H1 (cell line): ENCODE data around the gene ANKH. TPM values are rescaled to one million over a fixed set of nuclear protein-coding genes. Genes with fewer than 3 reads are reported as not detected.

ENCODE experiments used
- CTCF ChIA-PET: fragments of 300-600 bp; sonication (Branson Sonifier 250); formaldehyde crosslinking; loops from one replicate; lab custom pipeline; 2021; ENCODE audit not compliant: partially characterized antibody; lab: Charles Lee
- POLR2A ChIA-PET: fragments of 300-600 bp; sonication (Branson Sonifier 250); formaldehyde crosslinking; loops from one replicate; lab custom pipeline; 2021; ENCODE audit warnings: inconsistent platforms; ENCODE audit not compliant: partially characterized antibody; lab: Charles Lee
- DNase-seq, 2 experiments: peaks; one replicate each; pipeline versions ENCODE4 v3.0.0 to v3.0.0-alpha.2; 2010 to 2022; ENCODE audit warnings: low spot score in 2 of 2, low read depth in 1 of 2, mixed read lengths in 1 of 2
- FAIRE-seq: peaks from 2 replicates; lab custom pipeline; 2011; peaks lifted over from hg19 to GRCh38; lab: Jason Lieb, UNC
- H2AFZ ChIP-seq: 2 replicates; pipeline ENCODE4 v1.8.1; 2012; ENCODE audit warnings: low read length, inconsistent platforms
- H2AK5ac ChIP-seq: 2 replicates; pipeline ENCODE4 v1.6.1; 2013; ENCODE audit warnings: low read depth, low read length
- H2BK120ac ChIP-seq: replicated peaks from 2 replicates; pipeline ENCODE3; 2013; ENCODE audit warnings: low read depth, low read length, inconsistent platforms
- H2BK12ac ChIP-seq: 2 replicates; pipeline ENCODE4 v1.6.1; 2013; ENCODE audit warnings: low read depth, low read length
- H2BK15ac ChIP-seq: 2 replicates; pipeline ENCODE4 v1.6.1; 2013; ENCODE audit warnings: low read length
- H2BK20ac ChIP-seq: 2 replicates; pipeline ENCODE4 v1.6.1; 2013; ENCODE audit warnings: low read length
- H2BK5ac ChIP-seq: 2 replicates; pipeline ENCODE4 v1.6.1; 2013; ENCODE audit warnings: low read depth, low read length
- H3K14ac ChIP-seq: 2 replicates; pipeline ENCODE4 v1.6.1; 2013; ENCODE audit warnings: inconsistent platforms; ENCODE audit not compliant: insufficient read length
- H3K18ac ChIP-seq: 2 replicates; pipeline ENCODE4 v1.6.1; 2013; ENCODE audit warnings: low read length; ENCODE audit errors: extremely low read depth
- H3K23ac ChIP-seq: 2 replicates; pipeline ENCODE4 v1.6.1; 2013; ENCODE audit warnings: inconsistent platforms; ENCODE audit not compliant: insufficient read length
- H3K23me2 ChIP-seq: 2 replicates; pipeline ENCODE4 v1.6.1; 2013; ENCODE audit warnings: low read depth, low read length
- H3K27ac ChIP-seq: 2 replicates; pipeline ENCODE4 v1.6.1; 2011; ENCODE audit warnings: low read depth, low read length, inconsistent platforms
- H3K27me3 ChIP-seq, 4 experiments: replicated peaks in 1 of 4; 1 replicate in 1 of 4; 2 replicates in 3 of 4; pipeline versions ENCODE4 v1.6.1 to v1.8.1; 2011 to 2013; ENCODE audit warnings: low read length in 3 of 4, mild to moderate bottlenecking in 3 of 4, inconsistent platforms in 2 of 4, mixed read lengths in 2 of 4, moderate library complexity in 1 of 4; ENCODE audit not compliant: control insufficient read depth in 3 of 4, insufficient read depth in 3 of 4; ENCODE audit errors: extremely low read depth in 1 of 4
- H3K36me3 ChIP-seq, 4 experiments: 2 replicates each; pipeline versions ENCODE4 v1.6.1 to v1.8.1; 2011 to 2013; ENCODE audit warnings: mild to moderate bottlenecking in 4 of 4, low read length in 3 of 4, moderate library complexity in 2 of 4, control low read depth in 1 of 4, inconsistent platforms in 1 of 4; ENCODE audit not compliant: insufficient read depth in 4 of 4, control insufficient read depth in 2 of 4
- H3K4ac ChIP-seq: replicated peaks from 2 replicates; pipeline ENCODE3; 2013; ENCODE audit warnings: low read length, low read depth, mixed read lengths, inconsistent platforms; ENCODE audit not compliant: insufficient read length
- H3K4me1 ChIP-seq, 4 experiments: replicated peaks in 1 of 4; 1 replicate in 1 of 4; 2 replicates in 3 of 4; pipeline versions ENCODE4 v1.6.1 to v1.8.1; 2011 to 2013; ENCODE audit warnings: low read length in 3 of 4, inconsistent platforms in 2 of 4, mixed read lengths in 1 of 4; ENCODE audit not compliant: insufficient read depth in 4 of 4, control insufficient read depth in 3 of 4
- H3K4me2 ChIP-seq, 2 experiments: 2 replicates each; pipeline versions ENCODE4 v1.6.1 to v1.8.1; 2011 to 2013; ENCODE audit warnings: low read depth in 2 of 2, low read length in 2 of 2, control low read depth in 1 of 2, inconsistent platforms in 1 of 2, mild to moderate bottlenecking in 1 of 2; ENCODE audit not compliant: insufficient read depth in 1 of 2
- H3K4me3 ChIP-seq, 4 experiments: fragments of 200-600, 300-600 bp in 1 of 4; sonication (generic), shearing (Covaris generic), sonication (Bioruptor Twin) in 1 of 4; 2 replicates each; pipeline versions ENCODE4 v1.5.1 to v1.8.1; 2011 to 2016; ENCODE audit warnings: low read length in 4 of 4, low read depth in 3 of 4, control low read depth in 2 of 4, inconsistent platforms in 2 of 4, mild to moderate bottlenecking in 2 of 4, mixed read lengths in 1 of 4, moderate library complexity in 1 of 4; ENCODE audit not compliant: insufficient read depth in 2 of 4; ENCODE audit errors: extremely low read depth in 1 of 4
- H3K56ac ChIP-seq: replicated peaks from 2 replicates; pipeline ENCODE3; 2013; ENCODE audit warnings: low read depth, mild to moderate bottlenecking, mixed read lengths, low read length, inconsistent platforms; ENCODE audit not compliant: insufficient read length
- H3K79me1 ChIP-seq: 2 replicates; pipeline ENCODE4 v1.6.1; 2013; ENCODE audit warnings: low read depth, low read length, control low read depth
- H3K79me2 ChIP-seq, 2 experiments: 2 replicates each; pipeline versions ENCODE4 v1.6.1 to v1.8.1; 2012 to 2013; ENCODE audit warnings: low read length in 2 of 2, mild to moderate bottlenecking in 2 of 2, inconsistent platforms in 1 of 2; ENCODE audit not compliant: insufficient read depth in 2 of 2, control insufficient read depth in 1 of 2
- H3K9ac ChIP-seq, 4 experiments: replicated peaks in 1 of 4; 1 replicate in 1 of 4; 2 replicates in 3 of 4; pipeline versions ENCODE4 v1.6.1 to v1.8.1; 2011 to 2013; ENCODE audit warnings: low read depth in 3 of 4, low read length in 3 of 4, control low read depth in 2 of 4, mild to moderate bottlenecking in 2 of 4, moderate library complexity in 2 of 4, inconsistent platforms in 1 of 4; ENCODE audit errors: extremely low read depth in 1 of 4
- H3K9me3 ChIP-seq, 2 experiments: 2 replicates each; pipeline versions ENCODE4 v1.6.1 to v1.8.1; 2012 to 2013; ENCODE audit warnings: mild to moderate bottlenecking in 2 of 2, moderate library complexity in 2 of 2, control low read depth in 1 of 2, inconsistent platforms in 1 of 2, low read depth in 1 of 2, low read length in 1 of 2, mixed read lengths in 1 of 2; ENCODE audit not compliant: insufficient read depth in 2 of 2
- H4K20me1 ChIP-seq, 2 experiments: replicated peaks in 1 of 2; 2 replicates each; pipeline versions ENCODE3 to v1.8.1; 2011 to 2013; ENCODE audit warnings: inconsistent platforms in 2 of 2, low read length in 2 of 2, mild to moderate bottlenecking in 1 of 2; ENCODE audit not compliant: insufficient read depth in 2 of 2, control insufficient read depth in 1 of 2
- H4K5ac ChIP-seq: 2 replicates; pipeline ENCODE4 v1.6.1; 2013; ENCODE audit warnings: low read length, low read depth, mixed read lengths, inconsistent platforms; ENCODE audit not compliant: insufficient read length
- H4K8ac ChIP-seq: 2 replicates; pipeline ENCODE4 v1.8.0; 2013; ENCODE audit warnings: mild to moderate bottlenecking, moderate library complexity, low read length, inconsistent platforms; ENCODE audit not compliant: insufficient read depth; ENCODE audit errors: extremely low read depth
- H4K91ac ChIP-seq: replicated peaks from 2 replicates; pipeline ENCODE3; 2013; ENCODE audit warnings: low read length, mixed read lengths, inconsistent platforms; ENCODE audit not compliant: insufficient read length
- CTCF ChIP-seq, 3 experiments: IDR thresholded peaks; 1 replicate in 2 of 3; 2 replicates in 1 of 3; pipeline versions ENCODE4 v1.5.1 to v1.6.1; 2011; ENCODE audit warnings: low read length in 3 of 3, mild to moderate bottlenecking in 3 of 3, inconsistent platforms in 2 of 3, low read depth in 1 of 3, moderate library complexity in 1 of 3; ENCODE audit not compliant: insufficient read depth in 1 of 3; ENCODE audit errors: control extremely low read depth in 1 of 3
- PHF8 ChIP-seq: fragments of 200-600 bp; sonication (generic); conservative IDR thresholded peaks from 2 replicates; pipeline ENCODE4 v1.7.1; 2012; ENCODE audit warnings: low read depth, mild to moderate bottlenecking, inconsistent platforms, low read length, moderate library complexity
- SP2 ChIP-seq: IDR thresholded peaks from 2 replicates; pipeline ENCODE4 v1.6.1; 2012; ENCODE audit warnings: mild to moderate bottlenecking, low read length, inconsistent platforms
- SUZ12 ChIP-seq: fragments of 200-600 bp; sonication (generic); IDR thresholded peaks from 2 replicates; pipeline ENCODE4 v1.6.1; 2012; ENCODE audit warnings: mild to moderate bottlenecking, inconsistent platforms, low read length, moderate library complexity, mixed read lengths
- WGBS, 2 experiments: shearing (Covaris generic) in 1 of 2; methylation state at CpG; one replicate each; pipeline versions ENCODE4 v1.1.6 to v1.1.7; 2013 to 2015; ENCODE audit warnings: low lambda C conversion rate in 2 of 2, mixed read lengths in 2 of 2, inconsistent platforms in 1 of 2, low coverage in 1 of 2, missing lambda C conversion rate in 1 of 2; ENCODE audit not compliant: insufficient replicate concordance in 2 of 2, insufficient coverage in 1 of 2, insufficient read length in 1 of 2; ENCODE audit errors: extremely low coverage in 1 of 2, missing lambda C conversion rate in 1 of 2; 5-methylcytosine and 5-hydroxymethylcytosine counted together
- polyA plus RNA-seq, 7 experiments: library from polyadenylated mRNA; depleted of rRNA in 3 of 7; stranded (reverse) in 5 of 7; unstranded in 2 of 7; fragments of >200 nt in 5 of 7; fragments of 200-250 nt in 2 of 7; gene quantifications; 1 replicate in 5 of 7; 2 replicates in 1 of 7; 4 replicates in 1 of 7; pipeline versions ENCODE4 v1.2.1 to v1.2.3, GENCODE V29; 2011 to 2013; ENCODE audit warnings: missing spikeins in 2 of 7, mixed read lengths in 2 of 7
- total RNA-seq: library from RNA; stranded (reverse); fragmentation: NEBNext Ultra II Directional; extraction: Animal tissue kit (Norgen Biotek cat#: 25700); gene quantifications from 2 replicates; pipeline ENCODE4 v1.2.1, GENCODE V29; 2021

Gene ANKH
- total and polyA plus RNA-seq, 2 of the 8 experiments (the other 6 are each of a cell fraction or from before 2014, with no cell fraction given) = 5.3 to 13.0 TPM

GRCh38 chr5:14708551-14708950, 163.0 kb downstream of the ANKH start:
- Histone ChIP-seq H3K27ac (no peak overlapping the region), H3K79me2 (no peaks in the 10 kb centered on the region), H3K23me2 (no peaks in the 10 kb centered on the region), H3K36me3 (peaks cover 0 to 15% (median 5%) of the 10 kb centered on the region in 4 experiments; a peak in 5 of 8 replicates), H2BK20ac (no peak overlapping the region), H2BK5ac (no peak overlapping the region), H4K5ac (no peak overlapping the region), H3K9me3 (peaks cover 0 to 5% of the 10 kb centered on the region in 2 experiments; a peak in 1 of 4 replicates), H3K14ac (no peak overlapping the region), H3K56ac (no peak overlapping the region), H3K4me1 (no peaks in the 10 kb centered on the region), H4K91ac (no peak overlapping the region), H3K9ac (no peak overlapping the region), H3K18ac (no peak overlapping the region), H3K4ac (no peak overlapping the region), H4K20me1 (peaks cover 0 to 2% of the 10 kb centered on the region in 2 experiments), H2BK15ac (no peak overlapping the region), H2AK5ac (no peak overlapping the region), H3K79me1 (no peaks in the 10 kb centered on the region; the same call in 1 of the 2 replicates), H2AFZ (no peak overlapping the region), H3K27me3 (peaks cover 0 to 1% (median 0%) of the 10 kb centered on the region in 4 experiments; a peak in 1 of 7 replicates), H4K8ac (no peak overlapping the region), H3K4me3 (no peak overlapping the region), H3K23ac (no peak overlapping the region), H2BK12ac (no peak overlapping the region), H3K4me2 (no peak overlapping the region), H2BK120ac (no peak overlapping the region)
- DNase-seq (no peak), FAIRE-seq (no peak)
- WGBS, 2 experiments = 89% methylated on average over 5 of the region's 5 CpGs; no CpG with 5 or more reads in 1 of the 2 experiments
- ChIA-PET POLR2A (interaction anchor here (0.7 kb wide), 1 partner anchor 251 kb away, joined by 3 read pairs; no protein-coding TSS in a partner anchor), CTCF (interaction anchor here (0.7 to 4.4 kb wide), 9 partner anchors 8 to 295 kb away, joined by 3 to 31 read pairs (median 5); no protein-coding TSS in a partner anchor)
- TF ChIP-seq SP2 = no peak
- TF ChIP-seq SUZ12 = no peak
- no peak for TF ChIP-seq PHF8
- no peak for TF ChIP-seq CTCF (IDR thresholded peaks at IDR 0.05; ENCODE audit: control extremely low read depth in 1 of 3, insufficient read depth in 1 of 3, low read depth in 1 of 3, low read length in 3 of 3)
